Embryonic facial prominence (tissue), 1 donor: ENCODE results near the gene DUOXA2.

ENCODE experiments used
- DNase-seq: peaks from one replicate; pipeline ENCODE4 v3.0.0-alpha.2; 2016; ENCODE audit errors: extremely low spot score

DUOXA2 gene

GRCh38 chr15:45136378-45136764 lies 22.2 kb downstream of the DUOXA2 start:
- DNase-seq, result no peak

DNA sequence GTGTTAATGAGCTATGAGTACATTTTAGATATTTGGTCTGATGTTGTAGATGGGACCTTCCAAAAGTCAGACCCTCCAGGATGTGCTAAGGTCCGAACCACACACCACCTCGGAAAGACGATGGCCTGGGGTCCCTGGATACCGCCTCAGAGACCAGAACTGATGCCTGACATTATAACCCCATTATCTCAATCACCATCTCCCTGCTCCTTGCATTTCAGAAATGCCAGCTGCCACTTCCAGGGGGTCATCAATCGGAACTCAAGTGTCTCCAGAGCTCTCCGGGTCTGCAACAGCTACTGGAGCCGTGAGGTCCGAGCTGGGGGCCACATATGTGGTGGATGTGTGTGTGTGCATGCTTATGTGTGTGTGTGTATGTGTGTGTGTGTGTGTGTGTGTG lies 23.6 kb downstream of the DUOXA2 start:
- DNase-seq, result no peak

DNA sequence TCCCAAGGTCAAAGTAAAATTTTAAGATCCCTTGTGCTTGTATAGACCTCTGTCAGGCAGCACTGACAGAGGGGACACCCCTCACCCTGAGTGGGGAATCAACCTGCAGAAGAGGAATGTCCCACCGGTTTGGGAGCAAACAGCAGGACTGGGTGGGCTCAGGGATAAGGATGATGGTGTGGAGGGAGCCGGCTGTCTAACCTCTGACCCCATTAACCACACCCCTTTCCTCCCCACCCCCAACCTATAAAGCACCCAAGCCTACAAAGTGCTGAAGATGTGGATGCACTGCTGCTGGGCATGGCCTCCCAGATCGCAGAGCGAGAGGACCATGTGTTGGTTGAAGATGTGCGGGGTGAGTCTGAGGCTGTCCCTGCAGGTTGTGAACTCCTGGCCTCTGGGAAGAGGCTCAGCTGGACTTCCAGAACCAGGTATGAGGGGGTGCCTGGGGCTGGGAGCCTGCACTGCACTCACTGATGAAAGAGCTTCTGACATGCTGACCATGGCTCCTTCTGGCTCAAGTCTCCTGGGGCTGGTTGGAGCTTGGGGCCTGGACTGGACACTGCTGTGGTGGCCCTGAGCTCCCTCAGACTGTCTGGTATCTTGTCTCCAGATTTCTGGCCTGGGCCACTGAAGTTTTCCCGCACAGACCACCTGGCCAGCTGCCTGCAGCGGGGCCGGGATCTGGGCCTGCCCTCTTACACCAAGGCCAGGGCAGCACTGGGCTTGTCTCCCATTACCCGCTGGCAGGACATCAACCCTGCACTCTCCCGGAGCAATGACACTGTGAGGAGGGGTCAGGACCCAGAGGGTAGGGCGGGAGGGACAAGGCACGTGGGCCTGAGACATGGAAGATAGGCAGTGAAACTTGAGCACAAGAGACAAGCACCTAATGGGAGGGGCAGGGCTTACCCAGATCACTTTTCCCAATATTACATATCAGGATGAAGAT lies 25.0 kb downstream of the DUOXA2 start:
- DNase-seq, result no peak

- DNase-seq, result no peak
These were observed 25.6 kb downstream of the DUOXA2 start for GRCh38 chr15:45139770-45140169.

DNA sequence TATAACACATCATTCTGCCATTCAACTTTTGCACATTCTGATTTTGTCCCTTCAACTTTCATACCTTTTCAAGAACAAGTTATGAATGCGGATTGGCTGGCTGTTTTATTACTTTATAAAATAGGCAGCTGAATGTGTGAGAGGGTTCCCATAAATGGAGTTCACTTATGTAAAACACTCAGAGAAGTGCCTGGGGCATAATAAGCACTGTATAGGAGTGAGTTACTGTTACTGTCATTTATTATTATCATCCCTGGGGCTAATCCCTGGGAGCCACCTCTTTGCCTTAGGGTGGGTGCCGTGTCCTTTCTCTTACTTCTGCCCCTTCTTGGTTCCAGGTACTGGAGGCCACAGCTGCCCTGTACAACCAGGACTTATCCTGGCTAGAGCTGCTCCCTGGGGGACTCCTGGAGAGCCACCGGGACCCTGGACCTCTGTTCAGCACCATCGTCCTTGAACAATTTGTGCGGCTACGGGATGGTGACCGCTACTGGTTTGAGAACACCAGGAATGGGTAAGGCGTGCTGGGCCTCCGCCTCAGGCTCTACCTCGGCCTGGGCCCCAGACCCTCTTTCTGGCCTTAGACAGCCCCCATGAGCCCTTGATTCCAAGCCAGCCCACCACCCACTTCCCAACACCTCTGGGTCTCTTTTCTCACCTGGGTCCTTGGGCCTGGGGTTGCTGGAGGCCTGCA lies 26.6 kb downstream of the DUOXA2 start:
- no peak for DNase-seq

GRCh38 chr15:45141386-45141785 lies 27.3 kb downstream of the DUOXA2 start:
- DNase-seq, result no peak

- no peak for DNase-seq
These were observed 28.9 kb downstream of the DUOXA2 start for GRCh38 chr15:45143056-45143455.

DNA sequence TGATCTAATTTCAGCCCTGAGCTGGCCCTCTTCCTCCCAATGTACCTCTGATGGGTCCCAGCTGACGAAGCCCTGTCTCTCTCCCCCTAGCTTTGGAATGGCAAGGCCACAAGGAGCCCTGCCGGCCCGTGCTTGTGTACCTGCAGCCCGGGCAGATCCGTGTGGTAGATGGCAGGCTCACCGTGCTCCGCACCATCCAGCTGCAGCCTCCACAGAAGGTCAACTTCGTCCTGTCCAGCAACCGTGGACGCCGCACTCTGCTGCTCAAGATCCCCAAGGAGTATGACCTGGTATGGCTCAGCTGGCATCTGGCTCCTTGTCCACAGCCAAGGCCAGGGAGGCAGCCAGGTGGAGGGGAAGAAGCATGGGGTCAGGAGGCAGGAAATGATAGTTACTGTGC lies 29.8 kb downstream of the DUOXA2 start:
- DNase-seq, result no peak

DNA sequence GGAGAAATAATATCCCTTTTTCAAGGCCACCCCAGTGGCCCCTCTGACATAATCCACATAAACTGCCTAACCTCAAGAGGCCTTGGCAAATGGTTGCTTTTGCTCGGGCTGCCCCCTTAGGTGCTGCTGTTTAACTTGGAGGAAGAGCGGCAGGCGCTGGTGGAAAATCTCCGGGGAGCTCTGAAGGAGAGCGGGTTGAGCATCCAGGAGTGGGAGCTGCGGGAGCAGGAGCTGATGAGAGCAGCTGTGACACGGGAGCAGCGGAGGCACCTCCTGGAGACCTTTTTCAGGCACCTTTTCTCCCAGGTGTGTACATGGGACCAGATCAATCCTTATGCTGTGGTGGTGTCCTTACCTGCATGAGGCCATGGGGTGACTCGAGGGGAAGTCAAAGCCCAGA lies 30.6 kb downstream of the DUOXA2 start:
- no peak for DNase-seq

- DNase-seq, result no peak
These were observed 32.3 kb downstream of the DUOXA2 start for GRCh38 chr15:45146405-45146804.

DNA sequence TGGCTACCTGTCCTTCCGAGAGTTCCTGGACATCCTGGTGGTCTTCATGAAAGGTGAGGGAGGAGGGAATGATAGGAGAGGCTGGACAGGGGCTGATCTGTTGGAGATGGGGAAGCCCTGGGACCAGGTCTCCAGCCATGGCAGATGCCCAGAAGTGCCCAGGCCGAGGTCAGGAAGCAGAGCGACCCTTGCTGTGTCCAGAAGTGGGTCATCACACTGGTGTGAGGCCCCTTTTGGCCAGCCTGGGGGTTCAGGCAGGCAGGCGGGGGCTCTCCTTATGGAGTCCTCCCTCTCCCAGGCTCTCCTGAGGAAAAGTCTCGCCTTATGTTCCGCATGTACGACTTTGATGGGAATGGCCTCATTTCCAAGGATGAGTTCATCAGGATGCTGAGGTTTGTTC lies 33.5 kb downstream of the DUOXA2 start:
- no peak for DNase-seq

DNA sequence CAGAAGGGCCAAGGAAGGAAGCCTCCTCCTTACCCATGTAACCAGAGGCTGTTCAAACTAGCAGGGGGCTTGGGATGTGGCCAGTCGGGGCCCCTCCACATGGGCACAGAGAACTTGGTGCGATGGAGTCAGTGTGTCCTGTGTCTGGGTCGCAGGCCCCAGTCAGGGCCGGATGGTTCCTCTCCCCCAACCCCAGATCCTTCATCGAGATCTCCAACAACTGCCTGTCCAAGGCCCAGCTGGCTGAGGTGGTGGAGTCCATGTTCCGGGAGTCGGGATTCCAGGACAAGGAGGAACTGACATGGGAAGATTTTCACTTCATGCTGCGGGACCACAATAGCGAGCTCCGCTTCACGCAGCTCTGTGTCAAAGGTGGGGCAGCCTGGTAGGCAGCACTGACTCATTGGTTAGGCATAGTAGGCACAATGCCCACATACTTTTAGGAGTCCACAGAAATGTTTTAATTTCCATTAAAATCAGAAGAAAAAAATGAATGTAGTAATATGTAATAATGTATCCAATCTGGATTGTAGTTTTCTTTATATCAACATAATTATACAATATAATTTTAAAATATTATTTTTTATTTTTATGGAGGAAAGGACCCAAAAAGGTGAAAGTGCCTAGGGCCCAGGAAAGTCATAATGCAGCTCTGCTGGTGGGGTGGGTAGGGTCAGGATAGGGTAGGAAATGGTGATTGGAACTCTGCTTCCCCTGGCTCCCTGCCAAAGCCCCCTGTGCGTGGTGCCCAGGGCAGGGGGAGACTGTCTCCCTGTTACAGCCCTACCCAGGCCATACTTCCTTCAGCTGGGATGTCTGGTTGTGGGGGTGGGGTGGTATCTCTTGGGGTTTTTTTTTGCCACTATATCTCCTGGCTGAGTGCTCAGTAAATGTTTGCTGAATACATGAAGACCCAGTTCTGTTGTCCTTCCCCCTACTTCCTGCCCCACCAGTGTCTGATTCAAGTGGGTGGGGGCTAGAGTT lies 34.2 kb downstream of the DUOXA2 start:
- no peak for DNase-seq

DNA sequence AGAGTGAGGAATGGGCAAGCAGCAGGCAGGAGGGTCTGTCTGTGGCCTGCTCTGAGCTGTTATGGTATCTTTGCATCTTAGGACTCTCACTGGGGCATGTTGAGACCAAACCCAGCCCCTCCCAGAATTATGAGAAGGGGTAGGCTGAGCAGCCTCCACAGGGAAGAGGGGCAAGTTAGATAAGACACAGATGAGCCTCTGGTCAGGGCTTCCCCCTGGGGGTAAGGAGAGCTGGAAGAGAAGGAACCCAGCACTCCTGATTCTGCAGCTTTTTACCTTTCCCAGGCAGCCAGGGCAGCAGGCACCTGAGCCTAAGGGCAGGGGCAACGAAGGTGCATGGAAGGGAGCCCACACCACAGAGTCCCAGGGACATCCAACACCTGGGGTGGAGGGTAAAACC lies 34.9 kb downstream of the DUOXA2 start:
- DNase-seq, result no peak

DNA sequence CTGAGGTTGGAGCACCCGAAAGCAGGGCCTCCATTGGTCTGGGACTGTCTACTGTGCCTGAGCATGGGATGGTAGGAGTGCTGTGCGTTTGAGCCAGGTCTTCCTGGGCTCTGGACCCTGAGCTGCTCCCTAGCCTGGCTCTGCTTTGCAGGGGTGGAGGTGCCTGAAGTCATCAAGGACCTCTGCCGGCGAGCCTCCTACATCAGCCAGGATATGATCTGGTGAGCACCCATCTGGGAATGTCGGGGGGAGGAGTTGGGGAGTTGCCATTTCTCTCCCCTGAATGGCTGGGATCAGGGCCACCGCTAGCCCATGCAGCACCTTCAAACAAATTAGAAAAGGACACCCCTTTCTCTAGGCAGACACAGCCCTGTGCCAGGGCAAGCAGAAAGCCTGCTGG lies 36.4 kb downstream of the DUOXA2 start:
- DNase-seq, result no peak

DNA sequence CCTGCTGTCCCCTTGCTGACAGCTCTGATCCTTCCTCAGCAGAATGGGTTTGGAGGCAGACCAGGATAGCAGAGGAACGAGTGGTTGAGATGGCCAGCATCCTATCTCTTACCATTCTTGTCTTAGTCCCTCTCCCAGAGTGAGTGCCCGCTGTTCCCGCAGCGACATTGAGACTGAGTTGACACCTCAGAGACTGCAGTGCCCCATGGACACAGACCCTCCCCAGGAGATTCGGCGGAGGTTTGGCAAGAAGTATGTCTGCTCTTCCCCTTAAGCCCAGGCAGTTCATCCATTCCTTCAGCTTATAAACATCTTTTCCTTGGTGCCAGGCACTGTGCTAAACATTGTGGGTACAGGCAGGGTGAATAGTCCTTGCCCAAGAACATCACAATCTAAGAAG lies 36.9 kb downstream of the DUOXA2 start:
- no peak for DNase-seq

- no peak for DNase-seq
These were observed 38.1 kb downstream of the DUOXA2 start for GRCh38 chr15:45151998-45152828.

- no peak for DNase-seq
These were observed 41.6 kb downstream of the DUOXA2 start for GRCh38 chr15:45155739-45156138.

DNA sequence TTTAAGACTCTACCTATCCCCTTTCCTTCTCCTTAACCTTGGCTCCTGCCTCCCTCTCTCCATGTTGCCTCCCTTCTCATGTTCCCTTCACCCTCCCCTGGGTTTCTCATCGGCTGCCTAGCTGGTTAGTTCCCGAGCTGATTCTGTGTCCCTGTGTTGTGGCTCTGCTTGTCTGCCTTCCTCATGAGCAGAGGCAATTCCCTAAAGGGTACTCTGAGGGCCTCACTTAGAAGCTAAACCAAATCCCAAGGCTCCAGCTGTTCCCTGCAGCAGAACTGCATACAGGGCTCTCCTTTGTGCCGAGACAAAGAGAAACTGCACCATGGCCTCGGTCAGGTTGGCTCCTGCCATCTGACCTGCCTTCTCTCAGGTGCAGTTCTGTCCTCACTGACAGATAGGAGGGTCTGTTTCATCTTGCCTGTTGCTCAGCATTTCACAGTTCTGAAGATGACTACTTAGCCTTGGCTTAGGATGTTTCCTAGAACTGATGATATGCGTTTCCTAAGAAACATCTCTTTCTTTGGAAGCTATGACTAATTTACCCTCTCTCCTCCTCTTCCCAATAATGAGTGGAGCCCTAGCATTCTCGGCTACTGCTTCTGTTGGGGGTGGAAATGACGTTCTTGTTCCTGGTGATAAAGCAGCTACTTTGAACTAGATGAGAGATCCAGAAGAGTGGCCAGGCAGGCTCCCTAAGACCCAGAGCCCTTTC lies 42.8 kb downstream of the DUOXA2 start:
- no peak for DNase-seq

- DNase-seq, result no peak
These were observed 43.8 kb downstream of the DUOXA2 start for GRCh38 chr15:45157974-45158373.

DNA sequence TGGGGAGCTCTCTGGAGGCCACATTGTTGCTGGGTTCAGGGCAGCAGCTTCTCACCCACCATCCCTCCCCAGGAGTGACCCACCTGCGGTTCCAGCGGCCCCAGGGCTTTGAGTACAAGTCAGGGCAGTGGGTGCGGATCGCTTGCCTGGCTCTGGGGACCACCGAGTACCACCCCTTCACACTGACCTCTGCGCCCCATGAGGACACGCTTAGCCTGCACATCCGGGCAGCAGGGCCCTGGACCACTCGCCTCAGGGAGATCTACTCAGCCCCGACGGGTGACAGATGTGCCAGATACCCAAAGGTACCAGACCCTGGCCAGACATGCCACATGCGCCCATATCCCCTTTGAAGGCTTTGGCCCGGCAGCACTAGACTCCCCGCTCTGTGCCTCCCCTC lies 47.5 kb downstream of the DUOXA2 start:
- no peak for DNase-seq
